Parathyroid adenoma (tissue), 2 donors: ENCODE data around the gene BPIFB6.

Source experiments
- H2AFZ ChIP-seq: fragments of 300-600 bp; sonication (generic); one replicate; pipeline ENCODE4 v1.7.0; 2017; ENCODE audit warnings: antibody characterized with exemption, mild to moderate bottlenecking
- H3K27ac ChIP-seq: fragments of 300-600 bp; sonication (generic); one replicate; pipeline ENCODE4 v1.7.0; 2017
- H3K27me3 ChIP-seq: fragments of 300-600 bp; sonication (generic); one replicate; pipeline ENCODE4 v1.7.0; 2017; ENCODE audit warnings: low read length; ENCODE audit not compliant: control insufficient read depth, insufficient read depth
- H3K36me3 ChIP-seq: fragments of 300-600 bp; sonication (generic); one replicate; pipeline ENCODE4 v1.7.0; 2017; ENCODE audit warnings: low read length; ENCODE audit not compliant: control insufficient read depth, insufficient read depth
- H3K4me1 ChIP-seq: fragments of 300-600 bp; sonication (generic); one replicate; pipeline ENCODE4 v1.7.0; 2017; ENCODE audit warnings: control low read depth
- H3K4me2 ChIP-seq: fragments of 300-600 bp; sonication (generic); one replicate; pipeline ENCODE4 v1.7.0; 2017; ENCODE audit warnings: low read length
- H3K4me3 ChIP-seq: fragments of 300-600 bp; sonication (generic); one replicate; pipeline ENCODE4 v1.7.0; 2017; ENCODE audit warnings: low read depth, low read length
- H3K79me2 ChIP-seq: fragments of 300-600 bp; sonication (generic); one replicate; pipeline ENCODE4 v1.7.0; 2017; ENCODE audit warnings: control low read depth
- H3K9ac ChIP-seq: fragments of 300-600 bp; sonication (generic); one replicate; pipeline ENCODE4 v1.7.0; 2017; ENCODE audit warnings: mild to moderate bottlenecking
- H3K9me3 ChIP-seq: fragments of 300-600 bp; sonication (generic); one replicate; pipeline ENCODE4 v1.7.0; 2017; ENCODE audit warnings: low read length; ENCODE audit not compliant: control insufficient read depth
- CTCF ChIP-seq: fragments of 300-600 bp; sonication (generic); IDR thresholded peaks from one replicate; pipeline ENCODE4 v1.7.0; 2017; ENCODE audit warnings: antibody characterized with exemption, mild to moderate bottlenecking
- donor health status: primary hyperparathyroidism.

BPIFB6 gene

DNA sequence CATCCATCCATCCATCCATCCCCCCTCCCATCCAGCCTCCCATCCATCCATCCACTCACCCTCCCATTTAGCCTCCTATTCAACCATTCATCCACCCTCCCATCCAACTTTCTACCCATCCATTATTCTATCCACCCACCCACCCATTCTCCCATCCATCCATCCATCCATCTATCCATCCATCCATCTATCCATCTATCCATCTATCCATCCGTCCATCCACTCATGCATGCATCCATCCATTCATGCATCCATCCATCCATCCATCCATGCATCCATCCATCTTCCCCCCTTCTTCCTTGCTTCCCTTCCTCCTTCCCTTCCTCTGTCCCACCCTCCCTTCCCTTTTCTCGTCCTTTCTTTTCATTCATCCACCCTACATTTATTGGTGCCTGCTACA is 43.2 kb downstream of the BPIFB6 start:
- Histone ChIP-seq H3K4me2 (no peak overlapping the region), H3K36me3 (no peaks in the 10 kb centered on the region), H3K27ac (no peak overlapping the region), H3K4me3 (no peak overlapping the region), H2AFZ (no peak overlapping the region), H3K9me3 (no peaks in the 10 kb centered on the region), H3K79me2 (no peaks in the 10 kb centered on the region), H3K27me3 (no peaks in the 10 kb centered on the region), H3K4me1 (no peaks in the 10 kb centered on the region), H3K9ac (no peak overlapping the region)
- TF ChIP-seq CTCF: no peak

- H3K4me3 ChIP-seq: no peak overlapping the region
- no peak overlapping the region for H3K4me2 ChIP-seq
- H3K9ac ChIP-seq: no peak overlapping the region
- no peaks in the 10 kb centered on the region for H3K79me2 ChIP-seq
- H2AFZ ChIP-seq: no peak overlapping the region
- H3K27ac ChIP-seq: no peak overlapping the region
- no peaks in the 10 kb centered on the region for H3K36me3 ChIP-seq
- TF ChIP-seq CTCF: no peak
- no peaks in the 10 kb centered on the region for H3K4me1 ChIP-seq
- no peaks in the 10 kb centered on the region for H3K9me3 ChIP-seq
- no peaks in the 10 kb centered on the region for H3K27me3 ChIP-seq
Observed at GRCh38 chr20:33075281-33075680, 43.8 kb downstream of the BPIFB6 start.

- Histone ChIP-seq H3K27ac (no peak overlapping the region), H3K4me3 (no peak overlapping the region), H3K9me3 (no peaks in the 10 kb centered on the region), H3K4me1 (no peaks in the 10 kb centered on the region), H3K9ac (no peak overlapping the region), H3K79me2 (no peaks in the 10 kb centered on the region), H3K36me3 (no peaks in the 10 kb centered on the region), H2AFZ (no peak overlapping the region), H3K27me3 (no peaks in the 10 kb centered on the region), H3K4me2 (no peak overlapping the region)
- no peak for TF ChIP-seq CTCF
Observed at GRCh38 chr20:33076662-33077372, 45.4 kb downstream of the BPIFB6 start.

DNA sequence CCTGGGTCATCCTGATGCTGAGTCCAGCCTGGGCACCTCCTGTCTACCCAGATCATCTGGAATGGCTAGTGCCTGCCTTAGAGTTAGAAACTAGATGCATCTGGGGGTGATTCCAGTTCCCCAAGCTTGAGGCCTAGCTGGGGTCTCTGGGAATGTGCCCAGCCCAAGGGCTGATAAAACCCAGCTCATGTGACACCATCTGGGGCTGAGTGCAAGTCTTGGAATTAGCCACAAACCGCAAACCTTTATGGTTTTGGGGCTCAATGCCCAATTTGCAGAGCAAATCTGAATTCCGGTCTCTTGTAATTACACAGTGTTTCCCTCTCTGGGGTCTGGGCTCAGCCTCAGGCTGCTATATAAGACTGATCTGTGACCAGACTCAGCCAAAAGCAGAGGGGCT is 47.8 kb downstream of the BPIFB6 start, which contains the start of gene BPIFB4:
Gene BPIFB4, plus strand, starts transcription at position 385 of the 400 bp plus-strand sequence. CDS start 1,884 bp downstream, outside the sequence.
- Histone ChIP-seq H3K36me3 (no peaks in the 10 kb centered on the region), H3K27me3 (no peaks in the 10 kb centered on the region), H3K4me3 (no peak within 1 kb of the TSS), H3K27ac (no peak within 1 kb of the TSS), H3K79me2 (no peaks in the 10 kb centered on the region), H3K4me2 (no peak within 1 kb of the TSS), H3K4me1 (no peaks in the 10 kb centered on the region), H3K9ac (no peak within 1 kb of the TSS), H3K9me3 (no peaks in the 10 kb centered on the region), H2AFZ (no peak within 1 kb of the TSS)
- TF ChIP-seq CTCF: no peak
